Ascending aorta (tissue), 2 donors: ENCODE measurements around the gene SPAG9. TPM values are rescaled to one million over a fixed set of nuclear protein-coding genes. Genes with fewer than 3 reads are reported as not detected.

Experiments
- DNase-seq, 2 donors: peaks; one replicate each; pipeline ENCODE4 v3.0.0-alpha.2; 2019; ENCODE audit warnings: low spot score in 2 of 2
- H3K27ac ChIP-seq, 2 donors: fragments of 200-600 bp; sonication (generic); one replicate each; pipeline ENCODE4 v1.5.1; 2016 to 2017; ENCODE audit warnings: mild to moderate bottlenecking in 1 of 2
- H3K27me3 ChIP-seq: fragments of 200-600 bp; sonication (generic); one replicate; pipeline ENCODE4 v1.5.1; 2017
- H3K36me3 ChIP-seq, 2 donors: fragments of 200-600 bp; sonication (generic); one replicate each; pipeline ENCODE4 v1.5.1; 2016
- H3K4me1 ChIP-seq, 2 donors: fragments of 200-600 bp; sonication (generic); one replicate each; pipeline ENCODE4 v1.5.1; 2016 to 2017; ENCODE audit warnings: mild to moderate bottlenecking in 1 of 2
- H3K4me3 ChIP-seq, 2 donors: fragments of 200-600 bp; sonication (generic); one replicate each; pipeline ENCODE4 v1.5.1; 2016 to 2017; ENCODE audit warnings: mild to moderate bottlenecking in 1 of 2
- H3K9me3 ChIP-seq, 2 donors: fragments of 200-600 bp; sonication (generic); one replicate each; pipeline ENCODE4 v1.5.1; 2016
- intact Hi-C: fragments of 100-400 bp; cut with DNase I; formaldehyde crosslinking; loops from one replicate; pipeline ENCODE4 v1.15.1; 2023
- total RNA-seq: library from RNA; depleted of rRNA; stranded (reverse); fragments of >200 nt; gene quantifications from one replicate; pipeline ENCODE4 v1.1.0, GENCODE V29; 2016
- TF ChIP-seq, protein P1 (sequence below), 3 experiments: fragments of 200-600 bp in 2 of 3; fragments of 450-650 bp in 1 of 3; sonication (generic) in 2 of 3; IDR thresholded peaks; one replicate each; pipeline ENCODE4 v1.5.1; 2016 to 2019; ENCODE audit warnings: antibody characterized with exemption in 3 of 3, mild to moderate bottlenecking in 1 of 3, moderate library complexity in 1 of 3

SPAG9 gene
- total RNA-seq, 1 donor from 2014 or later = 41.3 TPM

DNA sequence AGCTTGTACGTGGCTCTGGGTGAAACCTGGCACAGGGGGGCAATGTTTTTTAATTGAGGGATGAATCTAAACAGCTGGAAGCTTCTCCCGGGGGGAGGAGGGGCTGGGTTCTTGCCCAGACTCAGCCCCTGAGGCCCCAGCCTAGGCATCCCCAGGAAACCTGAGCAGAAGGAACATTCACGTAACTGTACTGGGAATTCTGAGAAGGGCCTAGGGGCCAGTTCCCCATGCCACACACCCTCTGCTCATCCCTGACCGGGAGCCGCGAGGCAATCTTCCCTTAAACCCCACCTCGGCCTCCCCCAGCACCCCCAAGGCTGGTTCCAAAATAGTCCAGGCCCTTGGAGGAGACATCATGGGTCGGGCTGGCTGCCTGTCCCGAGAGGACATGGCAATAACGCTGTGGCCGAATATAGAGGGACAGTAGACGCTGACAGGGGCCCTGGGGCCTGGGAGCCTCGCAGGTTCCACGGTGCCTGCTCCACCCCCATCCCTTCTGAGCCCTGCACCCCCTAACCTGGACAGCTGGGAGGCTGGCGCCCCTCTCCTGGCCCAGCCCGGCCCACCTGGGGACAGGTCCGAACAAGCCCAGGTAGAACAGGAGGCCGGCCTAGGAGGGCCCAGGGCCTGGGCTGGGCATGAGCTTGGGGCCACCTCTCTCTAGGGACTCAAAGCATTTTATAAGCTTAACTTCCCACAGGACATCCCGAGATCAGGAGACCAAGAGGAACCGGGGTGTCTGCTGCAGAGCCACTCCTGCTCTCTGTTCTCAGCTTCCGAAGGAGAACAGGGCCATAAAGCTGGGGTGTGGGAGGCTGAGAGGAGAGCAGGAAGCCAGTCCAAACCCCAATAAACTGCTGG lies 171.3 kb downstream of the SPAG9 start:
- Histone ChIP-seq H3K4me1 (peaks cover 28 to 33% of the 10 kb centered on the region in 2 donors), H3K27ac (peak overlapping the region; percentile 82 to 84), H3K36me3 (no peaks in the 10 kb centered on the region), H3K27me3 (no peaks in the 10 kb centered on the region), H3K9me3 (no peaks in the 10 kb centered on the region), H3K4me3 (no peak overlapping the region)
- TF ChIP-seq, protein P1, sequence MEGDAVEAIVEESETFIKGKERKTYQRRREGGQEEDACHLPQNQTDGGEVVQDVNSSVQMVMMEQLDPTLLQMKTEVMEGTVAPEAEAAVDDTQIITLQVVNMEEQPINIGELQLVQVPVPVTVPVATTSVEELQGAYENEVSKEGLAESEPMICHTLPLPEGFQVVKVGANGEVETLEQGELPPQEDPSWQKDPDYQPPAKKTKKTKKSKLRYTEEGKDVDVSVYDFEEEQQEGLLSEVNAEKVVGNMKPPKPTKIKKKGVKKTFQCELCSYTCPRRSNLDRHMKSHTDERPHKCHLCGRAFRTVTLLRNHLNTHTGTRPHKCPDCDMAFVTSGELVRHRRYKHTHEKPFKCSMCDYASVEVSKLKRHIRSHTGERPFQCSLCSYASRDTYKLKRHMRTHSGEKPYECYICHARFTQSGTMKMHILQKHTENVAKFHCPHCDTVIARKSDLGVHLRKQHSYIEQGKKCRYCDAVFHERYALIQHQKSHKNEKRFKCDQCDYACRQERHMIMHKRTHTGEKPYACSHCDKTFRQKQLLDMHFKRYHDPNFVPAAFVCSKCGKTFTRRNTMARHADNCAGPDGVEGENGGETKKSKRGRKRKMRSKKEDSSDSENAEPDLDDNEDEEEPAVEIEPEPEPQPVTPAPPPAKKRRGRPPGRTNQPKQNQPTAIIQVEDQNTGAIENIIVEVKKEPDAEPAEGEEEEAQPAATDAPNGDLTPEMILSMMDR (IDR thresholded peaks at IDR 0.05) = peak in 1 of 3 experiments; percentile 3
- DNase-seq = peak in 1 of 2 donors; percentile 62
- intact Hi-C loops = no loop called here

DNA sequence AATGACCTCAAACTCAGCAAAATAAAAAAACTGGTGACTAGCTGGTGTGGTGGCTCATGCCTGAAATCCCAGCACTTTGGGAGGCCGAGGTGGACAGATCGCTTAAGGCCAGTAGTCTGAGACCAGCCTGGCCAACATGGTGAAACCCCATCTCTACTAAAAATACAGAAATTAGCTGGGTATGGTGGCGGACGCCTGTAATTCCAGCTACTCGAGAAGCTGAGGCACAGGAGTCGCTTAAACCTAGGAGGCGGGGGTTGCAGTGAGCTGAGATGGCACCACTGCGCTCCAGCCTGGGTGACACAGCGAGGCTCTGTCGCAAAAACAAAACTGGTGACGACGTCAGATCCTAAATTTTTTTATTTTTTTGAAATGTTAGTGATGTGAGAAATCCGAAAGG lies 172.0 kb downstream of the SPAG9 start:
- Histone ChIP-seq H3K4me1 (peaks cover 28 to 39% of the 10 kb centered on the region in 2 donors), H3K27ac (peak overlapping the region; percentile 82 to 84), H3K36me3 (no peaks in the 10 kb centered on the region), H3K27me3 (no peaks in the 10 kb centered on the region), H3K9me3 (no peaks in the 10 kb centered on the region), H3K4me3 (no peak overlapping the region)
- TF ChIP-seq, protein P1 (IDR thresholded peaks at IDR 0.05) = no peak
- DNase-seq = peak in 1 of 2 donors; percentile 39
- intact Hi-C loops = no loop called here

DNA sequence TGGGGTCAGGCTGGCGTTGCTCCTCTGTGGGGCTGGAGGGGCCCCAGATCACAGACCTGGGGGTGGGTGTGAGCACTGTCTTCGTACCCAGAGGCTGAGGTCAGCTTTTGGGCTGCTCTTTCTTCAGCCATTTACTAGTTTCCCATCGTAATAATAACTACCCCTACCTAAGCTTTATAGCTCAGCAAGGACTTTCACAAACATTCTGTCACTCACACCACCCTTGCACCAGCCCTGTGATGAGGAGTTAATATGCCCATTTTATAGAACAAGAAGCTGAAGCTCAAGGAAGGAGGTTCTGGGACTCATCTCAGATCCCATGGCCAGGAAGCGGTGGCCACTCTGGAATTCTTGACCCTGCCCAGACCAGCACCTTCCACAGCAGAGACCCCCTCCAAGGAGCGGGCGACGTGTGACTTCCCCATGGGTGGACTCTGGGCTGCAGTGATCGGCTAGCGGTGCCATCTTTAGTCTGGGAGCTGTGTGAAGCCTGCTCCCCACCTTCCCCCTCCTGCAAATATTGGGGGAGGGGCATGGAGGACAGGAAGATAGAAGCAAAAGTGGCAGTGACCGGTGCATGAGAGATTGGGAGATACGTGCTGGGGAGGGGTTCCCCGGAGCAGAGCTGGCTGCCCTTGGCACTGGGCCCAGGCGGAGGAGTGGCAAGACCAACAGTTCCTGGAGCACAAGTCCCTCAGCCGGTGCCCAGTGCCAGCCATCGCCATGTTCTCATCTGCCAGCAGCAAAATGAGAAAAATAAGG lies 172.7 kb downstream of the SPAG9 start:
- DNase-seq = peak in 1 of 2 donors; percentile 74
- intact Hi-C loops = no loop called here
- Histone ChIP-seq H3K4me1 (peaks cover 28 to 43% of the 10 kb centered on the region in 2 donors), H3K9me3 (no peaks in the 10 kb centered on the region), H3K36me3 (no peaks in the 10 kb centered on the region), H3K27me3 (no peaks in the 10 kb centered on the region), H3K27ac (peak overlapping the region; percentile 82 to 84), H3K4me3 (no peak overlapping the region)
- TF ChIP-seq, protein P1 (IDR thresholded peaks at IDR 0.05) = no peak

DNA sequence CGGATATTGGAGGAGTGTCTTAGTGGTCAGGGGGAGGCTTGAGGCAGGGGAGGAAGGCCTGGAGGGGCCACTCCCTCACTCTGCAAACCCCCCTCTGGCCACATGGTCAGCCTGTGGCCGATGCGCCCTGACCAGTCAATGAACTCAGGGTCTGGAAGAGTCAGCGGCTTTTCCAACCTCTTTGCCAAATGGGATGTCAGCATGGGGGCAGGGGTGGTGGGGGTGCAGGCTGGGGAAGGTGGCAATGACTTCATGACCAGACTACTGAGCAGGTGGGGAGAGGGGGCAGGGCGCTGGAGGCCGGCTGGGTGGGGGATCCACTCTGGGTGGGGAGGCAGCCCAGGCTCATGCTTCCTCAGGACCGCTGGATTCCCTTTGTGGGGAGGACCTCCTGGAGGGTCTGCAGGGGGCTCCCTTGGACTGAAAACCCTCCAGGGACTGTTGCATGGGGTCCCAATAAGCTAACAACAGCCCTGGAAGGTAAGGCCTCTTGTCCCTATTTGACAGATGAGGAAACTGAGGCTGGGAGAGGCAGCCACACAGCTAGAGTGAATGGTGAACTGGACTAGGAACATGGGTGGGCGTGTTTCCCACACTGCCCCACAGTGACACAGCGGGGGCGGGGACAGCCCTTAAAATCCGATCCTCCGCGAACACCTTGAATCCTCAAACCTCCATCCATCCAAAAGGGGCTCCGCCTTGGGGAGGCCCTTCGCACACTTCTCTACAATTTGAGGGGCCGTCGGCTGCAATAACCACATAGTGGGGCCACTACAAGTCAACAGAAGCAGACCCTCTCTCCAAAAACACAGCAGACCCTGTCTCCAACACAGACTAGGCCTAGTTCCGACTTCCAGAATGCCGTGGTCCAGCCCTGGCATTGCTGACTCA lies 173.5 kb downstream of the SPAG9 start:
- no peaks in the 10 kb centered on the region for H3K27me3 ChIP-seq
- H3K9me3 ChIP-seq = no peaks in the 10 kb centered on the region
- H3K4me3 ChIP-seq = no peak overlapping the region
- peak in 1 of 2 donors; percentile 58 for DNase-seq
- no peaks in the 10 kb centered on the region for H3K36me3 ChIP-seq
- TF ChIP-seq, protein P1 (IDR thresholded peaks at IDR 0.05) = no peak
- intact Hi-C loops = no loop called here
- H3K27ac ChIP-seq = peak overlapping the region; percentile 82 to 84
- peaks cover 28 to 43% of the 10 kb centered on the region in 2 donors for H3K4me1 ChIP-seq

DNA sequence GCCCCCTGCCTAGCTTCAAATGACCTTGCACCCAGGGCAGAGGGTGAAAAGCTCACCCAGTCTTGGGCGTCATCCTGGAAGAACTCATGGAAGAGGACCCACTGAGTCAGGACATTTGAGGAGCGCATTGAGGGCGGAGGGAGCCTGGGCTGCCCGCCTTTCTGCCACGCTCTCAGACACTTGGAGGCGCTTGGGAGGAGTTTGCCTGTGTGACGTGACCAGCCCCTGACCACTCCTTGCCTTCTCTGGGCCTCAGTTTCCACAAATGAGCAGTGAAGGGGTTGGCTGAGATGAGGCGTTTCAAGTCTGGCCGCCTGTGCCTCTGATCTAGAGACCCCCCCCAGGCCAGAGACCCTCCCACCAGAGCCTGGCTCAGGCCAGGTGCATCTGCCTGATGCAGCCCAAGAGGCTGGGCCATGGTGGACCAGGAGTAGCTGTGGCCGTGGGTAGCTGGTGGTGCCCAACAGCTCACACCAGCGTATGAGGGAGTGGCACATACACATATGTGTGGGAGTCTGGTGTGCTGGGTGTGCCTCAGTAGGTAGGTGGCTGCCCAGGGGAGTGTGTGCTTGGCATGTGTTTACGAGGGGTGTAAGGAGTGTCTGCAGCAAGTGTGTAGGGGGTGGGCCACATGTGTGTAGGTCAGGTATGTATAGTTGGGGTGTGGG lies 174.3 kb downstream of the SPAG9 start:
- Histone ChIP-seq H3K9me3 (no peaks in the 10 kb centered on the region), H3K27me3 (no peaks in the 10 kb centered on the region), H3K4me3 (no peak overlapping the region), H3K4me1 (peaks cover 28 to 43% of the 10 kb centered on the region in 2 donors), H3K36me3 (no peaks in the 10 kb centered on the region), H3K27ac (no peak overlapping the region)
- intact Hi-C loops = no loop called here
- DNase-seq = no peak
- TF ChIP-seq, protein P1 (IDR thresholded peaks at IDR 0.05) = no peak
